IPS-NIHi11 (cell line): Measurements from ENCODE around the gene RELN.

Experiments
- DNase-seq: peaks from one replicate; pipeline ENCODE4 v3.0.0; 2012; ENCODE audit warnings: mixed read lengths, low spot score

The RELN gene

DNA sequence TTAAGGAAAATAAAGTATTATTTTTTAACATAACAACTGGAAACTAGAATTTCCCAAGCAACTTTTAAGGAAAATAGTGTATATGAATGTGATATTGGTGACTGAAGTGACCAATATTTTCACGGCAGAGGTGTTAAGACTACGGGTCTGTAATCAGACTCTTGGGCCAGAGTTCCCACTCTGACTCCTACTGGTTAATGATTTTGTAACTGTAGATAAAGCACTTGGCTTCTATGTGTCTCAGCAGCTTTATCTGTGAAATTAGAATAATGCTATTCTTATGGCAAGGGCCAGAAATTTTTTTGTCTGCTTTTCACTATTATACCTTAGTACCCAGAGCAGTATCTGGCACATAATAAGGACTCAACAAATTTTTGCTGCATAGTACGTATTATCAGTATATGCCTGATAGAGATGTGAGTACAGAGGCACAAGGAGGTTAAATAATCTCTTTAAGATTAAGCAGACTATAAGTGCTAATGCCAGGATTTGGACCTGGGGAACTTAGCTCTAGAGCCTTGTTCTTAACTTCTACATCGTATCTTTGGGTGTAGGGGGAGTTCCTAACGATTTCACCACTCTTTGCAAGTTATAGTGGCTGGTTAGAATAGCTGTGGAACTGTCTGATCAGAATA is 357.3 kb downstream of the RELN start:
- no peak for DNase-seq

DNA sequence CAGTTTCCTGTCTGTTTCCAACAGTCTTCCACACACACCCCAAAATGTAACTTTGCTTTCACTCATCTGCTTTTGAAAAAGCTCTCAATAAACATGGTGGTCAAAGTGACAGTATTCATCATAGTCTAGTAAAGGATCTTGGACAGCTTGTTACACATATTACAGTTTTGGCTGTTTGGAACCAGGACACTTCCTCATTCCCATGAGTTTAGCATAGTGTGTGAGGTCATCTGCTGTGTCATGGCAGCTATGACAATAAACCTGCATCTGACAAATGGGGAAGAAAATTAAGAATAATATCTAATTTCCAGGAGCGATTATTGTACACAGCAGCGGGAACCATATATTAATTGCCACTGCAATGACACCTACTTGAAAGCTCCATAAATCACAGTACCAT is 359.1 kb downstream of the RELN start:
- DNase-seq = no peak

DNA sequence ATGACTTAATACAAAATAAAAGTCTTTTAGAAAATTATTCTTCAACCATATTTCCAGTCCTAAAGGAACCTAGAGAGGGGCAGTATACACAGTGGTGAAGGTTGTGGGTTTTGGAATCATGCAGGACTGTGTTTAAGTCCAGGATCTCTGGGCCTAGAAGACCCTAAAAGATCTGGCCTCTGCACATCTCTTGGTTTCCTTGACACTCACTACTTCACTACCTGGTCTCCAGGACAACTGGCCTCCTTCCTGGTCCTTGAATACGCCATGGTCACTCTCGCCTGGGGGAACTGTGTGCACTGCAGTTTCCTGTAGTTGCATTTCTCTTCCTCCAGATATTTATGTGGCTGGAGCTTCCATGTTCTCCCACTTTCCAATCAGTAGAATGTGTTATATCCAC is 360.7 kb downstream of the RELN start:
- DNase-seq = no peak

DNA sequence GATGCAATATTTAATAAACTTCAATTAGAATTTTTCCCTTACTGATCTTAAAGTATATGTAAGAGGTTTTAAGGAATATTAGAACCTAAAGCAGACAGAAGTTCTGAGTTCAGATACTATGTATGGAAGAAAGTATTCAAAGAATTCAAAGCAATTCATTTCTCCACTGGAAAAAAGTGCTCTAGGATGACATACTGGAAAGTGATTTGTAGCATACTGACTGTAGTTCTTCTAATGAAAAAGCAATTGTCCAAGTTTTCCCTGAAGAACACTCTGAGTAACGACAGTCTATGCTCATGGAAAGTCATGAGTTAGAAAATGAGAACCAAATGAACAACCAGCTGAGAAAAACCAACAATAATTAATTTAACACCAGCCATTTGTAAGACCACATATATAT is 362.7 kb downstream of the RELN start:
- no peak for DNase-seq

DNA sequence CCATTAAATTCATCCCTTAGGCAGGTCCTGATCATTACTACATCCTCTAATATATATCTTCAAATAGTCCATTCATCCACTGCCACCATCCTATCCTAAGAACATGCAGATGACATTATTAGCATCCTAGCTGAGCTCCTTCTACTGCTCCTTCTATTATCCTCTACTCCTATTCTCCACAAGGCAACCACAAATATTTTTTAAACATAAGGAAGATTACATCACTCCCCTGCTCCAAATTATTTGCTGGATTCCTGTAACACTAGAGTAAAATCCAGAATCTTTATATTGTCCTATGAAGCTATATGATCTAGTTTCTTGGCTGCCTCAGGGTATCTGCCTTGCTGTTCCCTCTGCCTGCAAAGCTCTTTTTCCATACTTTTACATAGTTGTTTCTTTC is 367.2 kb downstream of the RELN start:
- no peak for DNase-seq

DNA sequence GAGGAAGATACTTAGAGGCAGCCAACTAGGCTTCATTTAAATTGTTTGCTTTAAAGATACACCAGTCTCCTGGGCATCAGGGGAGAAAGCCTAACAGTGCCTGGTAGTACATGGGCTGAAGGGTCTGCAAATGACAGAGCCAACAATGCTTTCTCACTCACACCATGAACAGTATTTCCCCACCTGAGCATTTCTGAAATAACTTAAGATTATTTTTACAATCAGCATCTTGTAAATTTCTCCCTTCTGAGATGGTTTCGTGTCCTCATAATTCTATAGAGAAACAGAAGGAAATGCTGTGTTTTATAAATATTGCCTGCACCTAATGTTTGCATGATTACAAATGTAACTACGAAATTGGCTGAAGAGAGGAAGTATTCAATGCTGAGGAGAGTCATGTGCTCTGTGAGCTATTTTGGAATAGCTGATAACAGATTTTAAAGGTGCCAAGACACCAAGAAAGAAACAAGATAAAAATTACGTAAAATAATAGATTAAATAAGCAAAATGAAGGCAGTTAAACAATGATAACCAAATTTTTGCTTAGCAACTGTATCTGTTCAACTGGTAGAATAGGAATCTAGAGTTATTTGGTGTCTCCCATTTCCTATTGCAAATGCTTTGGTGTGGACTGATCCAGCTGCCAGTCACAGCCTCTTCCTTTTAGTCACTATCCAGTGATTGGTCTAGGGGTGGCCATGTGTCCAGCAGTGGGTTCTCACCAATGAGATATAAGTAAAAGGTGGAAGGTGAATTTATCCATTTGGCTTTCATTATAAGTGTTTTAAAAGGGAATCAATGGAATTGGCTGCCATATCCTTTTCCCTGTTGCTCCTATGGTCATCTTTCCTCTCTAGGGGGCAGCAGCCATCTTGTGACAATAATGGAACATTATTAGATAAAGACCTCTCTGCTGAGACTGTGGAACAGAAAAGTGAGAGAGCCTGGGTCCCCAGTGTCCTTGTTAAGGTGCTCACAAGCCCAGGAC is 375.5 kb downstream of the RELN start:
- DNase-seq = no peak

DNA sequence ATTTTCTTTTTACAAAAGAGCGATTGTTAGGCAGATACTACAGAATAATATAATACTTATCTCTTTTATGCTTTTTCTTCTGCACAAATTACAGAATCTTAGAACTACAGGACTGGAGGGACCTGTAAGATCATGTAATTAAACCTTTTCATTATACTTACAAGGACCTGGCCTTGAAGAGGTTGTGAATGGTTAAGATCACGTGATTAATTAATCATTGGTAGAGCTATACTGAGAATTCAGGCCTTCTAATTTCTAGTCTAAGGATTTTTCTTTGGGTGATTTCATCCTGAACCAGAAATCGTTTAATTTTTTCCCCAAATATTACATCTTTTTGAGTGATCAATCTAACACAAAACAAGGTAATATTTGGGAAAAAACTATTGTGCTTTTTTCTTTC is 379.7 kb downstream of the RELN start:
- DNase-seq = no peak

DNA sequence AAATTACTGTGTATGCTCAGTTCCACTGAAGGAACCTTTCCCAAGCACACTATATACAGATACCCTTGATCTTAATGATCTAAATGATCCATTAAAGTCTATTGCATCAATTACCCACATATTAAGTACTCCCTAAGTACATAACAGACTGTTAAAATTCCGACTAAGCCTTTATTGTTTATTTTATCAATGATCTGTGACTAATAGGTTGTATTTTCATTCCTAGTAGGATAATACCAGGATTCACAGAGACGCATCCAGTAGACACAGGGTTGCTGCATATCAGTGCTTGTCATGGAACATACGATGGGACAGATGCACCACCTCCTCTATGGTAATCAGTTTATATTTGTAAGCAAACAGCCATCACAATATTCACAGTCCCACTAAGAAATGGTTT is 383.8 kb downstream of the RELN start:
- no peak for DNase-seq

DNA sequence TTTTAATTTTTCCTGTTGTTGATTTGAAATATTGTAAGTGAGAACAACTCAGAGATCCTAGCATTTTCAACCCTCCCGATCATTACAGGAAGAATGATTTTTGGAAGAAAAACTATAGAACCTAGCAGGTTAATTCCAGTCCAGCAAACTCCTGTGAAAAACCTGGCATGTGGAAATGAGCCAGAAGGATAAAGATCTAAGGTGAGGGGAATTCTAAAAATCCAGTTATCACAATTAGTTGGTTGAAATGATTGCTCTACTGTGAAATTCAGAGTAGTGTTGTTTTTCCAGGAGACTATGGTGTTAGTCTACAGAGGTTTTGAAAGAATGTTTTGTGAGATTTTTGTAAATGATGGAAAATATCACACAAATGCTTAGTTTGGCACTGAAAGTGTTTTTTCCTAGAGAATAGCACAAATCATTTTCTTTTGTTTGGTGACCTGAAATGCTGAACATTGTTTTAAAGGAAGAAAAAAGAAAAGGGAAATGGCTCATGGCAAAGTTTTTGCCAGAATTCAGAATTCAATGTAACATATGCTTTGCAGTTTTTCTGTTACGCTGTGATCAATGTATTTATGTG is 391.0 kb downstream of the RELN start:
- DNase-seq = no peak

DNA sequence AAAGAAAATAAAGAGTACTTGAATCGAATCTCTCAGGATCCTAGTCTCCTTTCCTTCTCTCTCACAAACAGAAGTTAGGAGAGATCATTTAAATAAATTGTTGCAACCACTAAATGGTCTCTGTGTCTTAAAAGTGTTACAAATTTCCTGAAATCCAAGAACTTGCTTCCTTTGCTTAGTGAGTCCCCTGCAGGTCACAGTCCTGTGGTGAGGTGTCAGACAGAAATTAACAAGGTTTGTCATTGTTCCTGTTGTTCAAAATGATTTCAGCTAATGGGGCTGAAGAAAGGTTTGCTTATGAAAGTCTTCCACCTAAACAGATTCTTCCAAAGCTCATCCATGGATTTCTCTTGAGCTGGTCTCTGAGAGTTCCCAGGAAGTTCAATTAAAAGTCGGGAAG is 391.9 kb downstream of the RELN start:
- no peak for DNase-seq

DNA sequence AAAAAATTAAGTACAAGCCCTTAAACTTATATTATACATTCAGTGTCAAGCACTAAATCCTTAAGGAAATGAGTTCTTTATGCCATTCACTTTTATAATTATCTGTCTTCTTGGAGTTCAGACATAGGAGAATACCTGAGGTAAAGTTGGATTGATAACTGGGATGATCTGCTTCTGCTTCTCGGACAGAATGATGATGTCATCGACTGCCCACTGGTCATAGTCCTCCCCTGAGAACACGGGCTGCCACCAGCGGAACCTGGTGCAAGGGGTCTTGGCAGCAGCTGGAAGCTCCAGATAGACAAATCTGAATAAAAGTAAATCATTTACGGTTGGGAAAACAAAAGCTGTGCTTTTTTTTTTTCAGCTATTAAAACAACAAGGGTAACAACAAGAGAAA is 395.3 kb downstream of the RELN start:
- no peak for DNase-seq

DNA sequence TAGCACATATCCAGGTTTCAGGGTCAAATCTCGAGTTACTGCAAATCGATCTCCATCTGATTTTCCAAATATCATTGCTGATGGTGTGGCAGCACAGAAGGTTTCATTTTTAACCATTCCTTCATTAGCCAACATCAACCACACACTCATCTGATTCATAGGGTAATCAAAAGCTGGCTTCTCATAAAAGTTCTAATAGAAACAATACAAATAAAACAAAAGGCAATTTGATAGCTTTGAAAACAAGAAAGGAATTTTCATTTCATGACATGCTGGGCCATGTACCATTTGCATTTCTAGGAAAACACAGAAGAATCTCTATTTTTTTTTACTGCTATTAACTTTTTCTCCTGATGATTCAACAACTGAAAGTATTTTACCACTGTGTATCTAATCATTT is 395.8 kb downstream of the RELN start:
- DNase-seq = no peak

DNA sequence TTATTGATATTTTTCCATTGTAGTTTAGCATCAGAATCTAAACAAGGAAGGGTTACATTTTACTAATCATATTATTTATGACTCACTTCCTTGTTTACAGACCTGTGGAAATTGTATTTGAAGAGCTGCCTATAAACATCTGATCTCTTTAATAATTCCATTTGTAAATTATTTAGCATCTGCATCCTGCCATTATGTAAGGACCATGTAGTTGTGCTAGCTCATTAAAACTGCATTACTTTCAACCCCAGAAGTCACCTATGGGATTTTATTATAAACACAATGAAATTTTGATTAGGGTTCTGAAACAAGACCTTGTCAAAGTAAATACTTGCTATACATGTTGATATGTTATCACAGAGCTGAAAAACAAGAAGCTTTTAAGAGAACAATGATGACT is 396.6 kb downstream of the RELN start:
- no peak for DNase-seq

DNA sequence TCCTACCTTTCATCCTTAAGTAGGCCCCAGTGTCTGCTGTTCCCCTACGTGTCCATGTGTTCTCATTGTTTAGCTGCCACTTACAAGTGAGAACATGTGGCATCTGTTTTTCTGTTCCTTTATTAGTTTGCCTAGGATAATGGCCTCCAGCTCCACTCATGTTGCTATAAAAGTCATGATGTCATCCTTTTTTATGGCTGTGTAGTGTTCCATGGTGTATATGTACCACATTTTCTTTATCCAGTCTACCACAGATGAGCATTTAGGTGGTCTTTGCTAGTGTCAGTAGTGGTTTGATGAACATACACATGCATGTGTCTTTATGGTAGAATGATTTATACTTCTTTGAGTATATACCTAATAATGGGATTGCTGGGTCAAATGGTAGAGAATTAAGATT is 397.3 kb downstream of the RELN start:
- DNase-seq = no peak

DNA sequence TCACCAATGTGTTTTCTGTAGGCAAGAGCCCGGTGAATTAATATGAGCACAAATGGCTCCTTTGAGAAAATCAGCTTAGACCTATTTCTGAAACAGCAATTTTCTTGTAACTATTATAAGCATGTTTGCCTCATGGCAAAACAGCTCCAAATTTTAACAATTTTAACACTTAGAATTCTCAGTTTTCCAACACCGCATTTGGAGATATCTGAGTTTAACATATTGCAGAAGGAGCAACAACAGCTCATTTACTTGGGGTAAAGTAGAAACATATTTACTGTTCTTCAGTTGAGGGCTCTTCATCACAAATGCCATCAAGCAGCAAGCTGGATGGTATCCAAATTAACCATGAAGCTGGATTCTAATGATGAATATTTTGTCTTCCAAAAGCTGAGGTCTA is 409.4 kb downstream of the RELN start:
- no peak for DNase-seq

DNA sequence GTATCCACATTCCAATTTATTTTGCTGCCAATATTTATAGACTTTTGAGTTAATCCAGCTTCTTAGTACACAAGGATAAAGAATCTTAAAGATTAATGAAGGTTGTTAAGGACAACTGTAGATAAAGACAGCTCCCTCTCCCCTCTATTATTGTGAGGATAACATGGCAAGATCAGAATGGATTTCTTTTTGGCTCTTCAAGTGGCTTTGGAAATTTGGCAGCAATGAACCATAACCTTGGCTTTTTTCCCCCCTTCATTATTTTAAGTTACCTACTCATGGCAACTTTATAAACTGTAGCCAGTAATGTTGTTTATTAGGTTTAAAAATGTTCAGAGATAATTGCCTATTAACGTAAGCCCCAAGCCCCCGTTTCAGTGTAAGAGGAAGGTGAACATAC is 412.4 kb downstream of the RELN start:
- no peak for DNase-seq

DNA sequence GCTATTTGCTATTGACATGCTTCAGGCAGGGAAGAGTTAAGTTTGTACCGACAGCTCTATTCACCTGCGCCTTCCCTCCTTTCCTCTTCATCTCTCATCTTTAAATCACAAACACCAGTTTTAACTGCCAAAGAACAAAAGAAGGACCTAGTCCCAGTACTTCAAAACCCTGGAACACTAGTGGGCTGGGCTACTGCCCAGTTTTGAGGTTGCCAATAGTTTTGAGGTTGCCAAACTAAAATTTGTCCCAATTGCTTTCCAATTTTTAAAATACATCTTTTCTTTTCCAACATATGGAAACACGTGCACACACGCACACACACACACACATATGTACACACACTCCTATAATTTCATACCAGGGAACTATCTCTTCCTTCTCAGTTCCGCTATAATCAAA is 412.8 kb downstream of the RELN start:
- no peak for DNase-seq

DNA sequence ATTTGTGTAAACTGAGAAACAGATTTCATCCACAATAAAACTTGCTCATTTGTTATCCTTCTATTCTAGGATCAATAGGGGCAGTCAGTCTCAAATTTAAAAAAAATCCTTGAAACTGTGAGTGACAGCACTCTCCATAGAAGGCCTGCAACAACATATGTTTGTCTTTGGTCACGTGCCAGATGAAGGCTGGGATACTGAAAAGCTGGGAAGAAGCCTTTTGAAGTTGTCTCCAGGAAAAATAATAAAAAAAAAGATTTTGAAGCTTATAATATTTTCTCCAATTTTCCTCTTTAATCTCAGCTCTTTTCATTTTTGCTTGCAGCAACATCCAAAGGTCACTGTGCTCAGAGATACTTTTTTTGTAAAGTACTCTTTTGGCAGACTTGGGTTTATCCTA is 414.9 kb downstream of the RELN start:
- DNase-seq = no peak

DNA sequence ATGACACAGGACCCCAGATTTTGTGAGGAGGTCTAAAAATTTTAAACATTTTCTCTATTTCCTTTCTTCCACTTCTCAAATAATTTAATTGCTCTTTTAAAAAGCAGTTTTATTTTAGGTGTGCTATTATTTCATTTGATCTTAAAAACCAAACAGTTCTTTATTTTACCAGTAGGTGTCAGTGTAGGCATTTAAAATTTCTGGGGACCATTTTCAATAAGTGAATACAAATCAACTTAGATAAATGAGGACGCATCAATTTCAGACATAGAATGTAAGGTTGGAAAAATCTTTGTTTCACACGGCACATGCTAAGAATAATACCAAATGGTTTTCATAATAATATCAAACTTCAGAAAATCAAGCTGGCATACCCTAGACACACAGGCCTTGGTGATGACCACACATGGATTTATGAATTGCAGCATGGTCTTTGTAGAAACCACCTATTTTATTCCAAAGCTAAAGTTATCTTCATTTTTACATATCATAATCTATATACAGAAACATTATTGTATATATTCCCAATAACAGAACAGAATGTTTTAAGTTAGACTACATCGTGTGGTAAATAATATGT is 415.9 kb downstream of the RELN start:
- DNase-seq = peak; percentile 31

DNA sequence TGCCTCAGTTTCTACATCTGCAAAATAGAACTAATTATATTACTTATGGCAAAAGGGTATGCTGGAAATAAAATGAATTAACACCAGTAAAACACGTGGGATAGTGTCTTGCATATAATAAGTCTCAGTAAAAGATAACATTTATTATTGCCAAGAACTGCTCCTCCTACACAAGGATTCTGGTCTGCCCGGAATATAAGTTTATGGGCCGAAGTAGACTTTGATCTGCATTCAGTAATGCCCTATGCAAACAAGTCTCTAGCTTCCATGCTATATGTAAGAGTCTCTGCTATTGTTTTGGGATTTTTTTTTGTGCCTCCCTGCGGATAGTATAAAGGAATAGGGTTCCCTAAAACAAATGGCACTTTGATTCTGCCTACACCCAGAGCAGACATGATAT is 417.9 kb downstream of the RELN start:
- DNase-seq = no peak

DNA sequence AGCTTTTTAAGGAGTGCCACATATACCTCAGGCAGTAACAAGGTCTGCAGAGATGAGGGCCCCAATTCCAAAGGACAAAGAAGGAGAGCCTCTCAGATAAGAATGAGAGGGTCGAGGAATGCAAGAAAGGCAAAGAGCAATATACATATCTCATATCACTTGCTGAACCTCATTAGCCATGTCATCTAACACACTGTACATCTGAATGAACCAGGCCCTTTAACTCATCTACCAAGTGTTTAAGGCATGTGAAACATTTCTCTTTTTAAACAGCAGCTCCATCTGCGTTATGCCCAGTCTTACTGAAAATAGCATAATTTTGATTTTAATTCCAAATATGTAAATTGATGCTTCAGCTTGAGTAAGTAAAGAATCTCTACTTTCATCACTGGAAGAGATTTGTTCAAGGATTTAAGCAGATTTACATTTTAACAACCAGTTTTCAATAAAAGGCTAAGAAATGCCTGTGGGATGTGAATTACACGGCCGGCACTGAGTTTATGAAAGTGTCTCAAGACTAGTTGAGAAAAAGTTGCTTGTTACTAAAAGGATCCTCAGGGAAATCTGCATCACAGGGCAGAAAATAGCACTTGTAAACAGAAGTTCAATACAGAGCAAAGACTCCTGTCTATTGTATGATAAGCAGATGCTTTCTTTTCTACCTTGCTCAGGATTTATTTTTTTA is 419.7 kb downstream of the RELN start:
- DNase-seq = no peak

DNA sequence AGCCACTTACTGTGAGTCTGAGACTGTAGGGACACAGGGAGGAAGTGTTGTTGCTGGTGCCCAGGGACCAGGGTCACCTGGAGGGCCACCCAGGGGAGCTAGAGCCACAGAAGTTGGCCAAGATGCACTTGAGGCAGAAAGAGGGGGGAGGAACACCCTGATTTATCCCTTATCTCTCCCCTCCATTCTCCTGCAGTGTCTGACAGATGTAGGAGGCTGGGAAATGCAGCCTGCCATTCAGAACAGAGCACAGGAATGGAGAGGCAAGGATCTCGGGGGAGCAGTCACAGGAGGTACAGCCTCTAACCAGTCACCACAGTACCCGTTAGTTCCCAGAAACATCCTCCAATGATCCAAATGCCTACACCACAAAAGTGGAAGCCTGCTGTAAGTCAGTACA is 425.0 kb downstream of the RELN start:
- no peak for DNase-seq
